GM23338 (cell line): Measurements from ENCODE around the gene RNF145.

Experiments used
- CREB1 ChIP-seq: fragments of 250-450 bp; sonication (Bioruptor Pico); IDR thresholded peaks from 2 replicates; pipeline ENCODE4 v1.5.0; 2020; ENCODE audit warnings: low read depth, mild to moderate bottlenecking, moderate library complexity
- CTCF ChIP-seq, 2 experiments: fragments of 200-600 bp in 1 of 2; sonication (generic) in 1 of 2; conservative IDR thresholded peaks; 2 replicates each; pipeline versions ENCODE4 v1.5.1 to v1.6.1; 2016 to 2017; ENCODE audit warnings: antibody characterized with exemption in 2 of 2, low read depth in 2 of 2, mild to moderate bottlenecking in 2 of 2, moderate library complexity in 1 of 2
- EZH2 ChIP-seq: fragments of 200-600 bp; sonication (generic); IDR thresholded peaks from one replicate; pipeline ENCODE4 v1.8.0; 2017; ENCODE audit warnings: antibody characterized with exemption, mild to moderate bottlenecking, low read depth; ENCODE audit not compliant: unreplicated experiment
- EZH2phosphoT487 ChIP-seq: fragments of 200-600 bp; sonication (generic); IDR thresholded peaks from one replicate; pipeline ENCODE4 v1.8.1; 2018; ENCODE audit warnings: antibody characterized with exemption; ENCODE audit not compliant: unreplicated experiment
- JUNB ChIP-seq: IDR thresholded peaks from one replicate; pipeline ENCODE4 v1.6.1; 2016; ENCODE audit warnings: antibody characterized with exemption; ENCODE audit not compliant: unreplicated experiment
- NANOG ChIP-seq: IDR thresholded peaks from 2 replicates; pipeline ENCODE4 v1.6.1; 2016; ENCODE audit warnings: antibody characterized with exemption, borderline replicate concordance
- POLR2AphosphoS5 ChIP-seq: IDR thresholded peaks from 2 replicates; pipeline ENCODE4 v1.6.1; 2016; ENCODE audit warnings: antibody characterized with exemption, low read depth
- STAT1 ChIP-seq: IDR thresholded peaks from one replicate; pipeline ENCODE4 v1.6.1; 2016; ENCODE audit warnings: antibody characterized with exemption; ENCODE audit not compliant: unreplicated experiment
- ZNF114 ChIP-seq: fragments of 250-450 bp; sonication (Bioruptor Pico); IDR thresholded peaks from 2 replicates; pipeline ENCODE4 v1.5.0; 2020; ENCODE audit warnings: mild to moderate bottlenecking, moderate library complexity
- ZNF331 ChIP-seq: fragments of 250-450 bp; sonication (Bioruptor Pico); IDR thresholded peaks from 2 replicates; pipeline ENCODE4 v1.5.0; 2020; ENCODE audit warnings: low read depth, mild to moderate bottlenecking, moderate library complexity
- ZNF462 ChIP-seq: fragments of 250-450 bp; sonication (Bioruptor Pico); IDR thresholded peaks from 2 replicates; pipeline ENCODE4 v1.5.0; 2020; ENCODE audit warnings: mild to moderate bottlenecking, moderate library complexity
- TF ChIP-seq, protein P1 (sequence below): IDR thresholded peaks from one replicate; pipeline ENCODE4 v1.6.1; 2018; ENCODE audit warnings: antibody characterized with exemption; ENCODE audit not compliant: unreplicated experiment
- TF ChIP-seq, protein P2 (sequence below): IDR thresholded peaks from 2 replicates; pipeline ENCODE4 v1.6.1; 2016; ENCODE audit warnings: antibody characterized with exemption

GRCh38 chr5:159252195-159252594, 42.8 kb upstream of the RNF145 start:
- TF ChIP-seq, protein P1, sequence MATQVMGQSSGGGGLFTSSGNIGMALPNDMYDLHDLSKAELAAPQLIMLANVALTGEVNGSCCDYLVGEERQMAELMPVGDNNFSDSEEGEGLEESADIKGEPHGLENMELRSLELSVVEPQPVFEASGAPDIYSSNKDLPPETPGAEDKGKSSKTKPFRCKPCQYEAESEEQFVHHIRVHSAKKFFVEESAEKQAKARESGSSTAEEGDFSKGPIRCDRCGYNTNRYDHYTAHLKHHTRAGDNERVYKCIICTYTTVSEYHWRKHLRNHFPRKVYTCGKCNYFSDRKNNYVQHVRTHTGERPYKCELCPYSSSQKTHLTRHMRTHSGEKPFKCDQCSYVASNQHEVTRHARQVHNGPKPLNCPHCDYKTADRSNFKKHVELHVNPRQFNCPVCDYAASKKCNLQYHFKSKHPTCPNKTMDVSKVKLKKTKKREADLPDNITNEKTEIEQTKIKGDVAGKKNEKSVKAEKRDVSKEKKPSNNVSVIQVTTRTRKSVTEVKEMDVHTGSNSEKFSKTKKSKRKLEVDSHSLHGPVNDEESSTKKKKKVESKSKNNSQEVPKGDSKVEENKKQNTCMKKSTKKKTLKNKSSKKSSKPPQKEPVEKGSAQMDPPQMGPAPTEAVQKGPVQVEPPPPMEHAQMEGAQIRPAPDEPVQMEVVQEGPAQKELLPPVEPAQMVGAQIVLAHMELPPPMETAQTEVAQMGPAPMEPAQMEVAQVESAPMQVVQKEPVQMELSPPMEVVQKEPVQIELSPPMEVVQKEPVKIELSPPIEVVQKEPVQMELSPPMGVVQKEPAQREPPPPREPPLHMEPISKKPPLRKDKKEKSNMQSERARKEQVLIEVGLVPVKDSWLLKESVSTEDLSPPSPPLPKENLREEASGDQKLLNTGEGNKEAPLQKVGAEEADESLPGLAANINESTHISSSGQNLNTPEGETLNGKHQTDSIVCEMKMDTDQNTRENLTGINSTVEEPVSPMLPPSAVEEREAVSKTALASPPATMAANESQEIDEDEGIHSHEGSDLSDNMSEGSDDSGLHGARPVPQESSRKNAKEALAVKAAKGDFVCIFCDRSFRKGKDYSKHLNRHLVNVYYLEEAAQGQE: no peak
- TF ChIP-seq CTCF (conservative IDR thresholded peaks at IDR 0.05; ENCODE audit: low read depth in 2 of 2) (no peak), POLR2AphosphoS5 (no peak), JUNB (no peak), EZH2phosphoT487 (no peak), EZH2 (no peak), STAT1 (no peak), ZNF331 (CRISPR knock-in tag) (no peak), CREB1 (CRISPR knock-in tag) (no peak), ZNF462 (CRISPR knock-in tag) (no peak), NANOG (no peak), ZNF114 (no peak)
- TF ChIP-seq, protein P2, sequence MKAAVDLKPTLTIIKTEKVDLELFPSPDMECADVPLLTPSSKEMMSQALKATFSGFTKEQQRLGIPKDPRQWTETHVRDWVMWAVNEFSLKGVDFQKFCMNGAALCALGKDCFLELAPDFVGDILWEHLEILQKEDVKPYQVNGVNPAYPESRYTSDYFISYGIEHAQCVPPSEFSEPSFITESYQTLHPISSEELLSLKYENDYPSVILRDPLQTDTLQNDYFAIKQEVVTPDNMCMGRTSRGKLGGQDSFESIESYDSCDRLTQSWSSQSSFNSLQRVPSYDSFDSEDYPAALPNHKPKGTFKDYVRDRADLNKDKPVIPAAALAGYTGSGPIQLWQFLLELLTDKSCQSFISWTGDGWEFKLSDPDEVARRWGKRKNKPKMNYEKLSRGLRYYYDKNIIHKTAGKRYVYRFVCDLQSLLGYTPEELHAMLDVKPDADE: no peak
